OCI-LY1 (cell line): Measurements from ENCODE around the gene INKA2.

Experiments used
- H2AFZ ChIP-seq: fragments of 200-600 bp; sonication (generic), shearing (Covaris generic); 2 replicates; pipeline ENCODE4 v1.6.0; 2014; ENCODE audit warnings: antibody characterized with exemption, mild to moderate bottlenecking, low read length
- H3F3A ChIP-seq: fragments of 200-600 bp; sonication (generic), shearing (Covaris generic); 2 replicates; pipeline ENCODE4 v1.6.0; 2014; ENCODE audit warnings: mild to moderate bottlenecking, antibody characterized with exemption, low read length, moderate library complexity; ENCODE audit not compliant: insufficient read depth
- H3K27ac ChIP-seq: fragments of 200-600 bp; sonication (generic); 2 replicates; pipeline ENCODE4 v1.5.1; 2014; ENCODE audit warnings: low read length, mixed run types, mild to moderate bottlenecking, low read depth; ENCODE audit not compliant: poor library complexity, severe bottlenecking
- H3K27me3 ChIP-seq: fragments of 200-600 bp; sonication (generic); 2 replicates; pipeline ENCODE4 v1.6.0; 2014; ENCODE audit warnings: antibody characterized with exemption, mild to moderate bottlenecking, low read length, moderate library complexity; ENCODE audit not compliant: insufficient read depth
- H3K36me3 ChIP-seq: fragments of 200-600 bp; sonication (generic); 2 replicates; pipeline ENCODE4 v1.6.1; 2014; ENCODE audit warnings: mild to moderate bottlenecking, antibody characterized with exemption, low read length, moderate library complexity, mixed read lengths; ENCODE audit not compliant: insufficient read depth
- H3K4me1 ChIP-seq: fragments of 200-600 bp; sonication (generic); 2 replicates; pipeline ENCODE4 v1.5.1; 2014; ENCODE audit warnings: mild to moderate bottlenecking, low read length, moderate library complexity; ENCODE audit not compliant: insufficient read depth, severe bottlenecking
- H3K4me2 ChIP-seq: fragments of 200-600 bp; sonication (generic), shearing (Covaris generic); 2 replicates; pipeline ENCODE4 v1.6.1; 2014; ENCODE audit warnings: low read length
- H3K4me3 ChIP-seq: fragments of 200-600 bp; sonication (generic); 2 replicates; pipeline ENCODE4 v1.5.1; 2014; ENCODE audit warnings: low read length, low read depth, mild to moderate bottlenecking, mixed read lengths; ENCODE audit not compliant: poor library complexity, severe bottlenecking
- H3K79me2 ChIP-seq: fragments of 200-600 bp; shearing (Covaris generic); 2 replicates; pipeline ENCODE4 v1.6.1; 2016; ENCODE audit warnings: mixed run types, low read length, mixed read lengths; ENCODE audit not compliant: insufficient read depth
- H3K9ac ChIP-seq: fragments of 200-600 bp; sonication (generic), shearing (Covaris generic); 2 replicates; pipeline ENCODE4 v1.6.1; 2014; ENCODE audit warnings: mild to moderate bottlenecking, low read length, mixed read lengths
- H3K9me2 ChIP-seq: fragments of 200-600 bp; sonication (generic), shearing (Covaris generic); 2 replicates; pipeline ENCODE4 v1.6.1; 2014; ENCODE audit warnings: low read depth, mild to moderate bottlenecking, low read length, mixed read lengths
- H3K9me3 ChIP-seq: fragments of 200-600 bp; shearing (Covaris generic); 2 replicates; pipeline ENCODE4 v1.6.1; 2014; ENCODE audit warnings: low read length, mixed read lengths
- H4K20me1 ChIP-seq: fragments of 200-600 bp; sonication (generic), shearing (Covaris generic); 2 replicates; pipeline ENCODE4 v1.6.0; 2016; ENCODE audit warnings: mild to moderate bottlenecking, low read length; ENCODE audit not compliant: insufficient read depth
- CTCF ChIP-seq: fragments of 200-600 bp; sonication (generic), shearing (Covaris generic); IDR thresholded peaks from 2 replicates; pipeline ENCODE4 v1.5.1; 2017; ENCODE audit warnings: mild to moderate bottlenecking, antibody characterized with exemption, low read length, moderate library complexity, mixed read lengths
- EZH2 ChIP-seq: fragments of 200-600 bp; sonication (generic), shearing (Covaris generic); IDR thresholded peaks from 2 replicates; pipeline ENCODE4 v1.8.0; 2017; ENCODE audit warnings: borderline replicate concordance, mixed run types, mild to moderate bottlenecking, antibody characterized with exemption, low read length, moderate library complexity, mixed read lengths

The INKA2 gene

DNA sequence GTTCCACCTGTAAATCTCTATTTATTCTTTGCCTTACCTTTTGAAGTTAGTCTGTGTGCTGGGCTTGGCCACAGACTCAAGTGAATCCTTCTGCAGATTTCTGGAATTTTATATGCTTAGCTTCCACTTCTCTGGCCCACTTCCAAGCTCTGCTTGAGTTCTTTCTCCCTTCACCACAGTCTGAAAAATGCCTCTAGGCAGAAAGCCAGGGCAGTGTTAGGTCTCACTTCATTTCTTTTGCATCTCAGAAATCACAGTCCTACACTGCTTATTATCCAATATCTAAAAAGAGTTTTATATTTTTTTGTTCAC is 48.9 kb downstream of the INKA2 start:
- H3K9me2 ChIP-seq: no peaks in the 10 kb centered on the region
- H3F3A ChIP-seq: no peaks in the 10 kb centered on the region
- H3K27me3 ChIP-seq: no peaks in the 10 kb centered on the region
- no peaks in the 10 kb centered on the region for H4K20me1 ChIP-seq
- no peaks in the 10 kb centered on the region for H3K79me2 ChIP-seq
- TF ChIP-seq CTCF: no peak
- TF ChIP-seq EZH2: no peak
- H3K4me2 ChIP-seq: no peak overlapping the region
- H3K4me3 ChIP-seq: no peak overlapping the region
- no peak overlapping the region for H3K27ac ChIP-seq
- no peak overlapping the region for H3K9ac ChIP-seq
- peaks cover 10% of the 10 kb centered on the region for H3K4me1 ChIP-seq
- H2AFZ ChIP-seq: no peak overlapping the region
- peaks cover 28% of the 10 kb centered on the region for H3K36me3 ChIP-seq
- no peaks in the 10 kb centered on the region for H3K9me3 ChIP-seq
